Activated T-helper 1 cell treated with Interleukin-2 at 50 U/mL for 16 hours (primary cell): ENCODE measurements around the gene EIPR1.

Source experiments
- DNase-seq: peaks from one replicate; pipeline ENCODE4 v3.0.0-alpha.2; 2020; ENCODE audit warnings: low read depth

EIPR1 gene

GRCh38 chr2:3174626-3175567 lies 202.7 kb downstream of the EIPR1 start:
- no peak for DNase-seq

- DNase-seq = no peak
Observed at GRCh38 chr2:3173031-3173430, 204.6 kb downstream of the EIPR1 start.

GRCh38 chr2:3172265-3172935 lies 205.2 kb downstream of the EIPR1 start:
- DNase-seq = no peak

- no peak for DNase-seq
Observed at GRCh38 chr2:3171564-3172264, 205.9 kb downstream of the EIPR1 start.

- no peak for DNase-seq
Observed at GRCh38 chr2:3170792-3171455, 206.7 kb downstream of the EIPR1 start.

GRCh38 chr2:3169106-3169870 lies 208.3 kb downstream of the EIPR1 start:
- DNase-seq = no peak

- no peak for DNase-seq
Observed at GRCh38 chr2:3168230-3168891, 209.3 kb downstream of the EIPR1 start.

GRCh38 chr2:3163401-3163800 lies 214.2 kb downstream of the EIPR1 start:
- DNase-seq = no peak

- DNase-seq = no peak
Observed at GRCh38 chr2:3162442-3163077, 215.1 kb downstream of the EIPR1 start.

GRCh38 chr2:3160751-3161330 lies 216.8 kb downstream of the EIPR1 start:
- DNase-seq = no peak

GRCh38 chr2:3159782-3160545 lies 217.7 kb downstream of the EIPR1 start:
- no peak for DNase-seq

GRCh38 chr2:3154700-3155099 lies 222.9 kb downstream of the EIPR1 start:
- DNase-seq = no peak

- no peak for DNase-seq
Observed at GRCh38 chr2:3154146-3154545, 223.5 kb downstream of the EIPR1 start.

GRCh38 chr2:3151153-3151918 lies 226.3 kb downstream of the EIPR1 start:
- DNase-seq = no peak

- DNase-seq = no peak
Observed at GRCh38 chr2:3149441-3150217, 228.0 kb downstream of the EIPR1 start.

GRCh38 chr2:3148716-3149115 lies 228.9 kb downstream of the EIPR1 start:
- no peak for DNase-seq
